SHP77 treated with DMSO at 0.1 percent for 48 hours (cell line): ENCODE results near the gene CDH13.

ENCODE experiments used
- DNase-seq: peaks from one replicate; lab custom pipeline; 2025; lab: John Stamatoyannopoulos, UW

Gene CDH13

DNA sequence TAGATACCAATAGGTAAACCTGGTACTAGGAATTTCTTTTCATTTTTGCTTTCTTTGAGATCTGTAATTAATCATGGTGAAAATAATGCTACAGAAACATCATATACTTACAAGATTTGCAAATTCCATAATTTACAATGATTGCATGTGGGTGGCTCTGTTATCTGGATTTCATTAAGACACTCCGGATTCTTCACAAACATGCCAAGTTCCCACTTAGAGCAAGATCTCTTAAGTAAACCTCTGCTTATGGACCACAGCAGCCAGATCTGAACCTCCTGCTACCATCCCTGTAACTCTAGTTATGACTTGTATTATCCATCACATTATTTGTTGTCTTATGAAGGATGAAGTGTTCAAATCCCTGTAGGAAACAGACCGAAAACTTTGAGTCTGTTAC lies 424.7 kb downstream of the CDH13 start:
- DNase-seq: no peak

DNA sequence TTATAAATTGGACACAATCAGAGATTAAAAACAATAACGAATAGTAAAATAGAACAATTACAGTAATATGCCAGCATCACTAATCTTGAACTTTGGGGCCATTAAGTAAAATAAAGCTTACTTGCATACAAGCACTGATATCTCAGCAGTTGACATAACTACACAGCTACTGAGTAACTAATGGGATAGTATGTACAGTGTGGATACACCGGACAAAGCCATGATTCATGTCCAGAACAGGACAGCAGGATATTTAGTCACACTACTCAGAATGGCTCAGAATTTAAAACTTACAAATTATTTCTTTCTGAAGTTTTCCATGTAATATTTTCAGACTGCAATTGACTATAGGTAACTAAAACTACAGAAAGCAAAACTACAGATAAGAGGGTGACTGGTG lies 427.5 kb downstream of the CDH13 start:
- no peak for DNase-seq

DNA sequence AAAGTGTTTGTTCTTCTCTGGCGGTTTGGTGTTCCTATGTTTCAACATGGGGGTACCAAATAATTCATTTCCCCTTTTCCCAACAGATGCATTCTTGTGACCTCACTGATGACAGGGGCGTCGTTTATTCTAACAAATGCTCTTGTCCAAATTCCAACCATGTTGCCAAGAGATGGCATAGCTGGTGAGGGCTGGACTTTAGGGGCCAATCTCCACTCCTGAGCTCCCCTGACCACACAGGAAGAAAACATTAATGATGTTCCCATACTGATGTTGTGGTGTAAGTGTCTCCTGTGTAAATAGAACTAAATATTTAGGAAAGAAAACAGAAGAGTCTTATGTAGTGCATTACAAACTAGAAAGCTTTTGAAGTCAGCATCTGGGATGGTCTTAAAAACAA lies 431.6 kb downstream of the CDH13 start:
- DNase-seq: no peak

DNA sequence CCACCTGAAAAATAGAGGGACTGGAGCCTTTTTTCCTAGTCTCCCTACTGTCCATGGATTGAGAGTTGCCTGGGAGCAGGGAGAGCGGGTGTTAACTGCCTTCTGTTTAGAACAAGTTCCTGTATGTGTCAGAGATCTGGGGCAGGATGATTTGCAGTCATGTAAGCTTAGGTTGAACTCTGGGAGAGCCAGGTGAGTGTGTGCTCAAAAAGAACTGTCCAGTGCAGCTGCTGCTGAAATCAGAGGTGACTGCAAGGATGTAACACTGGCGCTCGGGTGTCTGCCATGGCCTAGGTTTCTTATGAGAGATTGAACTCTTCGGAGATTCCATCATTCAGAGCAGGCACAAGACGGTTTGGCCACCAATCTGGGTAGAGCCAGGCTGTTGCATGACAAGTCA lies 432.5 kb downstream of the CDH13 start:
- DNase-seq: no peak

DNA sequence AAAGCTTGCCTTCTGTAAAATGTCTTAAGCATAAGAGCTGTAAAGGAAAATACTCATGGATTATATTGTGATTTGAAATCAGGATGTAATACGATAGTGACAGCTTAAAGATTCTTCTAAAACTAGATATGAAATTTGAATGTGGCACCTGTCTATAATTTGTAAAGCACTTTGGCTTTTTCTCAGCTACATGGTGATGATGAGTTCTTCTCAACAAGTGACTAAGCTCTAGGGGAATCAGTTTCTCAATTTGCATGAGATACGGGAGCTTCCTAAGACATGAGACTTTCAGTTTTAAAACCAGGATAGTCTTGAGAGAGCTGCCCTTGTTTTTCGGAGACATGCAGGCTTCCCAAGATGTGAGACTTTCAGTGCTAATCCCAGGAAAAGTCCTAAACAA lies 439.2 kb downstream of the CDH13 start:
- DNase-seq: no peak

DNA sequence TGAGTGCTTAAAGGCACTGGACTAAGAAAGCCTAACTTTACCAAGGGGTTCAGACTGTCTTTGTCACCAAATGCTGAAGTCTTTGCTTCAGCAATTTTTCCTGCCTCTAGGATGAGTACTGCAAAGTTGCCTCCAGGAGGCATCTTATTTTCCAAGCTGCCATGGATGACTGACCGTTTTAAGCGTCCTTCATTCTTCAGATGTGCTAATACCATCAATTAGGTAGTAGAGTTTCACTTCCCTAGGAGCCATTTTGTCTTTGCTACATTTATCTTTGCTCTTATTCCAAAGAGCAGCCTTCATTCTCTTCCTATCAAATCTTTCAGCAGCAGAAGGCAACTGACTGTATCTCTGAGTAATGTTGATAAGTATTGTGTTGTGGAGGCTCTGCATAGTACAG lies 440.1 kb downstream of the CDH13 start:
- DNase-seq: no peak

DNA sequence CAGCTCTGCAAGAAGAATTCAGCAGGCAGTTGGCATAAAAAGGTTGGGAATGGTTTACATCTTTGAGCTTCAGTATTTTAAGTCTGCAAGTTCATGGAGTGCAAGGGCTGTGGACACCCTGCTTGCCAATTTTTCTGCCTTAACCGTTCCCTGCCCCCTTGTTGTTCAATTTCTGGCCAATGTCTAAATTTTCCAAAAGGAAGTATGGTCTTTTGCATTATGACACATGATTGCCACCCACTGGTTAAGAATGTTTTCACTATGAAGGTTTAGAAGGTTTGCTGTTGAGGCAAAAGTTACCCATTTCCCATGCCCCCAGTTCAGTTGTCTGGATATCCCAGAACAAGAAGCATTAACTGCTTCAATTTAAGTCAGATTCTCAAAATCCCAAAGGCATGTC lies 441.9 kb downstream of the CDH13 start:
- no peak for DNase-seq

DNA sequence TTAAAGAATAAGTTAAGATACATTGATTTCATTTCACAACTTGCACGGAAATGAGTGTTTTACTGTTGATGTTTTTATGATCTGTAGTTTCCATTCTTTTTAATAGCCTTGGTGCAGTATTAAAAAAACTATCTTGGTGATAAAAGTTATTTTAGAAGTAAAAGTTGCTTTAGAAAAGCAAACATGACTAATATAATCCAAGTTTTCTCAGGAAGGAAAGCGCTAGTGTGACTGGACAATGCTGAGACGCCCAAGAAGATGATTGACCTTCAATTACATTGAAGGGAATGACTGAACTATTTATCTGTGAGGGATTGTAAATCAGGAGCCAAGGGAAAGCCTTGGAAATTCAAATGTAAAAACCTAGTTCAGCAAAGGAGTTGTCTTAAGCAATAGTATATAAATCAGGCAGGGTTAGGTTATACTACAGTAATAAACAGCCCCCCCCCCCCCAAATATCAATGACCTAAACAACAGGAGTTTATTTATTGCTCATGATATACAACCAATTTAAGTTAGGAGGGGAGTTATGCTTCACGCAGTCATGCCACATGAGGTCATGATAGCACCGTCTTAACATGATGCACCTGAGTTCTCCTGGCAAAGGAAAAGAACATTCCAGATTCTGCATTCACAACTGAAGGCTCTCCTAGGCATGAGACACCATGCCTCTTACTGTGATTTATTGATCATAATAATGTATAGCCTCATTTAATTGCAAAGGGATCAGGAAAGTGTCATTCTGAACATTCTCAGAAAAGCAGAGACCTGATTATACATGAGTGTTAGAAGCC lies 443.8 kb downstream of the CDH13 start:
- no peak for DNase-seq

DNA sequence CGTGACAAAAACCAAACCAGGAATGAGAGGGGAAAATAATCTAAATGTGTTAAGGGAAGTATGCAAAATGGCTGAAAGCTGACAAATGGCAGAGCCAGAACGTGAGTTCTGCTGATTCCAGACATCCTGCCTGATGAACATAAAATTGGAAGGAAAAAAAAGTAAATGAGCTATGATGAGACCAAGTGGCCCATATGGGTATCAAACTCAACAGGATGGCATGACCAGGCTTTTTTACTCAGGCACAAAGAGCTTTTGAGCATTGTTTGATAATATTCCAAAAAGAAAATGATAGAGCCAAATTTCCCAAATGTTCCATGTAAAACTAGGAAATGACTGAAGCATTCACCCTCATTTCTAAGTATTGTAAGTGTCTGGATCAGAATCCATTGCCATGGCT lies 449.2 kb downstream of the CDH13 start:
- no peak for DNase-seq

DNA sequence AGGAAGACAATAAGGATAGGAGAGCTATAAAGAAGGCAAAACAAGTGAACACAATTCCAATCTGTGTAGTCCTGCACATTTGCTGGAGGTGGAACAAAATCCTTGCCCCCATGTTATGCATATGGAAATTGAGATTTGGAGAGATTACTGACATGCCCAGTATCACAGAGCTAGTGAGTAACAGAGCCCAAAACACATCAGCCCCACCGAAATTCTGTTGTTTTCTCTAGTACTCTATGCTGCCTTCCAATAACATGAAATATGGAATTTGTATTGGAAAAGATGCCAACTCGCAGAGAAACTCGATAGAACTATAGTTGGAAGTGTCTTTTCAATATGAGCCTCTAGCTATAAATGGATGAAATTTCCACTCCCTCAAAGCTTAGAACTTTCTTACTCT lies 456.6 kb downstream of the CDH13 start:
- no peak for DNase-seq

DNA sequence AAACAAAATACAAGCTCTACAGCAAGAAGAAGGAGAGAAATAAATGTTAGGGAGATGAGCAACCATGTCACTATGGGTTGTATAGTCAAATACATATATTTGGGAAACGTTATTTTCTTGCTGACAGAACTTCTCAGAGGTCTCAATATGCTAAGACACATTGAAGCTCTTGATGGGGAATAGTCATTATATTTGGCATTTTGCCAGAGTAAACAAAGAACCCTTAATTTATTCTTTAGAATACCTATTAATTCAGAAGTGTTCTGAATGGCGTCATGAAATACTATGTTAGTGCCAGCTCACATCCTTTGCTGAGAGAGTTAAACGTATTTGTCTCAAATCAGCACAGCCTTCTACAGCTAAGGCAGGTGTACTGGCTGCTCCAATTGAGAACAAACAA lies 458.9 kb downstream of the CDH13 start:
- DNase-seq: no peak

DNA sequence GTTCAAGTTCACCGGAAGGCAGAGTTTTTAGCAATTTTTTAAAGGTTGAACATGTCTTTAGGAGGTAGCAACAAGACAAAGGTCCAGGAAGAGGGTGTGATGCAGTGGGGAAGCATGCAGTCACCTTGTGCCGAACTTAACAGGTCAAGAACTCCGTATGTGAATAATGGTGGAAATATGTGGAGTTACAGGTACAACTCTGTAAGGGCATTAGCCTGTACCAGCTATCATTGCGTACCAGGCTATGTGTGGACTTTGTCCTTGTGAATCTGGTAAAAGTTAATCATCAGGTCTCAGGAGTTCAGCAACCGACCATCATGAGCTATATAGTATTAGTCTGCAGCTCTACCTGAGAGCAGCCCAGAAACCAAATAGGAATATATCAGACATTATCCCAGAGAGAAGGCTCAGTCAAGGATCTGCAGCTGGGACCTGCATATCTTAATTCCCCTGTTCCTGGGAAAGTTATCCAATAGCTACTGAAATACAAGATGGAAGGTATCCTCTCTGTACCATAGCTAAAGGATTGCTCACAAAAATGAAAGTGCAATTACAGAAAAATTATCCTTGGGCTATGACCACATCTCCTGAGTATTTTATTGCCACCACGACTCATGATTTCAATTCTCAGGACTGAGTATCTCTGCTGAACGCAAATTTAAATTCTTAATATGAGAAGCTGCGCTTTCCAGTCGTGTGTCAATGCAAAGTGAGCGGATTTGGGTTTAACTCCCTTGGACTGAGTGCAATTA lies 469.3 kb downstream of the CDH13 start:
- no peak for DNase-seq

DNA sequence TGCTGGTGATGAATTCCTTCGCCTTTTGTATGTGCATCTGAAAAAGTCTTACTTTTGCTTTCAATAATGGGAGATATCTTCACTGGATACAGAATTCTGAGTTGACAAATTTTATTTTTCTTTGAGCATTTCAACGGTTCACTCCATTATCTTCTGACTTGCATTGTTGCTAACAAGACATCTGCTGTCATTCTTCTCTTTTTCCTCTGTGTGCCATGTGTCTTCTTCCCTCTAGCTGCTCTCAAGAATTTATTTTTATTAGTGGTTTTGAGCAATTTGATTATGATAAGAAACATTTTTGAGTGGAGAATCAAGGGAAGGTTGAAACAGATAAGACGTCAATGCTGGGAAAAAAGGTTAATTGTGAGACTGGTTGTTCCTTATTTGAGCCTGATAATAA lies 471.8 kb downstream of the CDH13 start:
- no peak for DNase-seq

DNA sequence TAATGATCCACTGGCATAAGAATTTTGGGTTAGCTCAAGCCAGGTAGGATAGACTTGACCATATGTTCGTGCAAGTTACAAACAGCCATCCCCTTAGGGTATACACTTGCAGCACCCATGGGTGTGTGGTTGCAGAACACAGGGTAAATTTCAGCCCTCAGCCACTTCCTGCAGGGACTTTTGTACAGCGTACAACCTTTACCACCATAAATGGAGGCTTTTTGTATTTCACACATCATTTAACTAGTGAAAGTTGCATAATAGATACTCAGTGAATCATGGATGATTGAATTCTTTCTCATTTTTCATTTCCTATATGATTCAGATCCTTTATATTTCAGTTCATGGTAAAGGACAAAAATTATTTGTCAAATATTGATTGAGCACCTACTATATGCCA lies 473.9 kb downstream of the CDH13 start:
- no peak for DNase-seq

DNA sequence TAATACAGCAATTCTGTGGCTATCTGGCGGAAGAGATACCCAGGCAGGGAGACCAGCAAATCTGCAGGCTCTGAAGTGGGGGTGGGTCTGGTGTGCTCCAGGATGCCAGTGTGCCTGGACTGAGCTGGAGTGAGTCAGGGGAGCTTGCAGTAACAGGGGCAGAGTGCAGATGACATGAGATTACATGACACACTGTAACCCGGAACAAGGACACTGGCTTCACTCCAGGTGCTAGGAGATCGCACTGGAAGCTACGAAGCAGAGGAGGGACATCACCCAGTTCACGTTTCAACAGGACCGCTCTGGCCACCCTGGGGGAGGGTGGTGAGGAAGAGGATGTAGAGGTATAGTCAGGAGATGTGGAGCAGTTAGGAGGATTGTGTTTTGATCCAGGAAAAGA lies 475.6 kb downstream of the CDH13 start:
- no peak for DNase-seq

DNA sequence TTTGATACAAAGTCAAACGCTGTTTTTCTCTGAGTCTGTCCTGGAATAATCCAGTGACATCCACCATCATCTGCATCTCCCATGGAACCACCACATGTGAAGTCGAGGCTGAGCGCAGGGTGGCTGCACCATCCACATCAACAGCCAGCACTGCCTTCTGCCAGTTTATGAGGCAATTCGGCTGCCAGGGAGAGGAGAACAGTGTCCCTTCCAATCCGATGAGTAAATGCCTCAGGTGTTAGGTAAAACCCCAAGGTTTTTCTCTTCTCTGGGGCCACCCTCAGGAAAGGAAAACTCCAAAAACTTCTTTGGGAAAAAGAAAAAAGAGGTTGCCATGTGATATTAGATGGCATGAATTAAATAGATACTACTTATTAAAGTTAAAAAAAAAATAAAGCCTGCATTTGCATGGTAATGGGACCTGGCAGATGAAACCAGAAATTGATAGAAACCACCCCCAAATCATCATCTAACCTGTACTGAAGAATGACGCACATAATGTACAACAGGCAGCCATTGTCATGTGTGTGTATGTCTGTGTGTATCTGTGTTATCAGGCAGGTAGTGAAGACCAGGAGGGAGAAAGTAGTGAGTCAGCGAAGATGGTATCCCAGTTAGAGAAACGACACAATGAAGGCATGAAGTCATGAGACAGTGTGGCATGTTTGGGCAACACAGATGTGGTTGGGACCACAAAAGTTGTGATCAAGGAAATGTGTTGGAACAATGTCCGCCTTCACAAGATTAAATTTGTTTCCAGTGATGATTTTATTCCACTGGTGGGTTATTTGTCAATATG lies 478.7 kb downstream of the CDH13 start:
- no peak for DNase-seq

DNA sequence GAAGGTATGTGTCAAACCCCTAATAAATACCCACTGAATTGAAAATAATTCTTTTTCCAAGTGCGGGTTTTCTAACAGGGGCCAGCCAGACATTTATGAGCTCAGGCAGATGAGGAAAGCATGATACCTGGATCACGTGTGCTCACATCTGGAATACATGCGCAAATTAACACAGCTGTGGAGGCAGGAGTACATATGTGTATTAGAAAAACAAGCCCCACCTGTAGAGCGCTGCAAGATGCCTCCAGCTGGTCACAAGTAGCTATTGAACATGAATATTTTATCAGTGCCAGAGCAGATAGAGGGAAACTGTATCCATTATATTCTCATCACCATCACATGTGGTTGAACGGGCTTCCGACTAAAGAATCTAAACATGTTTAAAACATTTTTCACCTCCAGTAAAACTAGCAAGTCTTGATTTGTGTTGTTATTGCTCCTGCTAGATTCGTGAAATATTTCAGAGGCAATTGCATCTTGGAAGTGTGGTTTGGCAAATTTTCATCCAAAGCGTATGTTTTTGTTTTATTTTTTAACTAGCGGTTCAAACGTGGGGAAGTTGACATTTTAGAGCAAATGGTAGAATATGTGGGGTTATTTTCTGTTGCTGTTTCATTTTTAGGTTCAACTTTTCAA lies 482.8 kb downstream of the CDH13 start:
- no peak for DNase-seq

DNA sequence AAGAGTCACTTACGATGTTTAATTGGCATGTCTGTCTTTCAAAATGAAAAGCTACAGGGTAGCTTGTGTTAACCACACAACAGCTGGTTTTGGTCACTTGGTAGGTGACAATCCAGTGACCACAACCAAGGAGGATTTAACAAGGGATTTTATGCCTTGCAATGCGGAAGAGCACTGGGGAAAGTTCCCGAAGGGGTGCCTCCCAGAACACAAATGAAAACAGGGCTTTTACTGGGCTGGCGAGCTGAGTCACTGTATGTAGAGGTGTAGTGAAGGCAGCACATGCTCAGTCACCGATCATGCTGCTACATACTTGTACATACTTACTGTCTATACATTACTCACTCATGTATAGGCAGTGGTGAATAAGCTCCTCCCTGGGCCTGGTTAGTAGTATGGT lies 483.5 kb downstream of the CDH13 start:
- no peak for DNase-seq

DNA sequence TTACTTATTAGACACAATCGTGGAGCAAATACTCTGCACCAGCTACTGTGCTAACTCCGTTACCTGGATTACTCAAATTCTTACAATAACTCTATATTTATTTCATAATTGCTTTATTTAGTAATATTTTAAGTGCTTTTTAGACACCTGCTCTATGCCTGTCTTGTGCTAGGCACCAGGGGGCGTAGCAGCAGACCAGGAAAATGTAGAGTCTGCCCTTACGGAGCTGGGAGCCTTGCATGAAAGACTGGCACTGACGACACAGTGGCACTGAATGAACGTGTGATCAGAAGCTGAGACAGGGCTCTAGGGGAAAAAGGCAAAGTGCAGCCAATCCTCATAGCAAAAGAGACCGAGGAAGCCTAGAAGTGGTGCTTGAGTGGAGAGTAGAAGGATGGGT lies 486.5 kb downstream of the CDH13 start:
- DNase-seq: no peak

DNA sequence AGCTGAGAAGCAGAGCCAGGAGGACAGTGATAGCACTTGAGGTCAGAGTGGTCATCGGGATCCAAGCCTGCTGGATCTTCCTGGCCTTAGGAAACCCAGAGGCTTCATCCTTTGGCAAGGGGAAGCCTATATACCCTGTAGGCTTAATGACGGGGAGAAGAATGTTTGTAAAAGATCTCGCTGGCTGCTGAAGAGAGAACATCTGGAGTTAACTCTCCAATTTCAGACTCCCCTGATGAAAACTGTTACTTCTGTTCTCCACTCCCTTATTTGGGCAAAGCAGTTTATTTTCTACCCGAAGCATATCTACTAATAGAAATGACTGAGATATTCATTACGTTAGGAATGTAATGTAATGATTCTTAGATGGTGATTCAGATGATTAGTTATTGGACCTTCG lies 487.0 kb downstream of the CDH13 start:
- no peak for DNase-seq

DNA sequence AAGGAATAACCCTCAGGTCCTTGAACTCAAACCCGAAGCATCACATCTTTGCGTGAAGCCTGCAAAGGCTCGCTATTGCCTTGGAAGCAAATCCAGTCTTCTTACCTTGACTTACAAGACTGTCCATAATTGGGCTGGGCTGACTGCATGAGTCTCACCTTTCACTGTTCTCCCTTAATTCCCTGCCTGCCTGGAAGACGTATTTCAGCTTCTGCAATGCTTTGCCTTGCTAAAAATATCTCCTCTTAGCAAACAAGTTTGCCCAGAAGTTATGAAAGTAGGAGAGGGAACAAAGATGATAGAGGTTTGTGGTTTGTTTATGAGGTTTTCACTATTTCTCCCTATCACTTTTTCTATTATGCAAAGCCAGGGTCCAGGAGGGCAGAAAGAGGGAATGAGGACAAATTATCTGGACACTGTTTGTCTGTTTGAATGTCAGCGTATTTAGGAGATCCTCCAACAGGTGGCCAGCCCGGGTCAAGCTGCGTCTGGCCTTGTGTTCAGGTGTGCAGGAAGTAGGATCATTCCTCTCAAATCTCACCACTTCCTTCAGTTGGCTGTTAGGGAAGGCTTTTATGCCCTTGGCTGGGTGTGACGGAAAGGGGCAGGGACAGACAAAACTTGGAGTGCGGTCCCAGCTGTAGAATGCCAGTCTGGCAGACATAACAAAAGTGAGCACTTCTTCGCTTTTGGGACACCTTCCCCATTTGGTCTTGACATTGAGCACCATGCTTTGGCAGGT lies 488.9 kb downstream of the CDH13 start:
- no peak for DNase-seq
